ENCODE data around the gene HABP2. TPM values are rescaled to one million over a fixed set of nuclear protein-coding genes. Genes with fewer than 3 reads are reported as not detected.

The HABP2 gene
- total RNA-seq, 1 experiment from 2014 or later, result 0.09 TPM

DNA sequence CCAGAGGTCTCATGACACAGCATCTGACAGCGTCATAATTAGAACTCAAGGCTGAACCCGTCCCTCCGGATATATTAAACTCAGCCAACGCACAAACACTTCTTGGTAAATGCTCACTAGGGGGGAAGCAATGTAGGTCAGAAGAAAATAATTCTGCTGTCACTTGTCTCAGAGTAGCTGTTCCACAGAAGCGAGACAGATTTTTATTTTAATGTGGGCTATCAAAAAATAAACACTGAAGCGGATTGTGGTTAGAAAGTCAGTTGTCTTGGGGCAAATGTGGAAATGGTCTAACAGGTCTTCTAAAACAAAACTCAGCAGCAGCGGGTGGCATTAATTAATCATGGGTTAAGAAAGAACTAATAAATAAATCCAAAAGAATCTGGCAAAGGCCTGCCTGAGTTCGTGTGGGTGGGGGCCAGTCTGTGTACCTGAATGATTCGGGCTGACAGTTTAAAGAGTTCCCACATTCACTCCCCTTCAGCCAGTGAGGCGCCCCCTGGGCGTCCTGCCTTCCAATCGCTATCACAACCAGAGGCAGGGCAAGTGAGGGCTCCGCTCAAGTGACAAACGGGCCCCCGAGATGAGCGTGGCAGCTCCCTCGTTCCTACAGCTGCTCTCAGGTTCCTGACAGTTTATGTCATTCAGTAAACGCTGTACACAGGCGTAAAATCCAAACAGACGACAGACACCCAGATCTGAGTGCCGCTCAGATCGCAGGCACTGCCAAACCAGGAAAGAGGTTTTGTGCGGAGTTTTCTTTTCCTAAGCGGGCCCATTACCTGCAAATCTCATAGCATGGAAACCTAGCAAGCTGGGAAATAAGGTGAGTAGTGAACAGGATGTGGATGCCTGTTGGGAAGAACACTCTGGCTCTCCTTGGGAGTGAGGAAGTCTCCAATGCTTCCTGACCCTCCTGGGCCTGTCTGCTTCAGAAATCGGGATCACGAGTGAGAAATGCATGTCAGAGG is 58.1 kb downstream of the HABP2 start (continued):
- TF ChIP-seq, protein P1, sequence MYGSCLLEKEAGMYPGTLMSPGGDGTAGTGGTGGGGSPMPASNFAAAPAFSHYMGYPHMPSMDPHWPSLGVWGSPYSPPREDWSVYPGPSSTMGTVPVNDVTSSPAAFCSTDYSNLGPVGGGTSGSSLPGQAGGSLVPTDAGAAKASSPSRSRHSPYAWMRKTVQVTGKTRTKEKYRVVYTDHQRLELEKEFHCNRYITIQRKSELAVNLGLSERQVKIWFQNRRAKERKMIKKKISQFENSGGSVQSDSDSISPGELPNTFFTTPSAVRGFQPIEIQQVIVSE (CRISPR knock-in tag; IDR thresholded peaks at IDR 0.05; ENCODE audit: borderline replicate concordance), result no peak
- TF ChIP-seq, protein P2, sequence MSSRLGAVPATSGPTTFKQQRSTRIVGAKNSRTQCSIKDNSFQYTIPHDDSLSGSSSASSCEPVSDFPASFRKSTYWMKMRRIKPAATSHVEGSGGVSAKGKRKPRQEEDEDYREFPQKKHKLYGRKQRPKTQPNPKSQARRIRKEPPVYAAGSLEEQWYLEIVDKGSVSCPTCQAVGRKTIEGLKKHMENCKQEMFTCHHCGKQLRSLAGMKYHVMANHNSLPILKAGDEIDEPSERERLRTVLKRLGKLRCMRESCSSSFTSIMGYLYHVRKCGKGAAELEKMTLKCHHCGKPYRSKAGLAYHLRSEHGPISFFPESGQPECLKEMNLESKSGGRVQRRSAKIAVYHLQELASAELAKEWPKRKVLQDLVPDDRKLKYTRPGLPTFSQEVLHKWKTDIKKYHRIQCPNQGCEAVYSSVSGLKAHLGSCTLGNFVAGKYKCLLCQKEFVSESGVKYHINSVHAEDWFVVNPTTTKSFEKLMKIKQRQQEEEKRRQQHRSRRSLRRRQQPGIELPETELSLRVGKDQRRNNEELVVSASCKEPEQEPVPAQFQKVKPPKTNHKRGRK (CRISPR knock-in tag; IDR thresholded peaks at IDR 0.05; ENCODE audit: borderline replicate concordance), result no peak
- TF ChIP-seq ZNF263 (CRISPR knock-in tag; IDR thresholded peaks at IDR 0.05; ENCODE audit: low read depth) (no peak), ZNF671 (CRISPR knock-in tag; IDR thresholded peaks at IDR 0.05) (no peak), NFYB (CRISPR knock-in tag; conservative IDR thresholded peaks at IDR 0.05; ENCODE audit: low read depth) (no peak)
- TF ChIP-seq, protein P3, sequence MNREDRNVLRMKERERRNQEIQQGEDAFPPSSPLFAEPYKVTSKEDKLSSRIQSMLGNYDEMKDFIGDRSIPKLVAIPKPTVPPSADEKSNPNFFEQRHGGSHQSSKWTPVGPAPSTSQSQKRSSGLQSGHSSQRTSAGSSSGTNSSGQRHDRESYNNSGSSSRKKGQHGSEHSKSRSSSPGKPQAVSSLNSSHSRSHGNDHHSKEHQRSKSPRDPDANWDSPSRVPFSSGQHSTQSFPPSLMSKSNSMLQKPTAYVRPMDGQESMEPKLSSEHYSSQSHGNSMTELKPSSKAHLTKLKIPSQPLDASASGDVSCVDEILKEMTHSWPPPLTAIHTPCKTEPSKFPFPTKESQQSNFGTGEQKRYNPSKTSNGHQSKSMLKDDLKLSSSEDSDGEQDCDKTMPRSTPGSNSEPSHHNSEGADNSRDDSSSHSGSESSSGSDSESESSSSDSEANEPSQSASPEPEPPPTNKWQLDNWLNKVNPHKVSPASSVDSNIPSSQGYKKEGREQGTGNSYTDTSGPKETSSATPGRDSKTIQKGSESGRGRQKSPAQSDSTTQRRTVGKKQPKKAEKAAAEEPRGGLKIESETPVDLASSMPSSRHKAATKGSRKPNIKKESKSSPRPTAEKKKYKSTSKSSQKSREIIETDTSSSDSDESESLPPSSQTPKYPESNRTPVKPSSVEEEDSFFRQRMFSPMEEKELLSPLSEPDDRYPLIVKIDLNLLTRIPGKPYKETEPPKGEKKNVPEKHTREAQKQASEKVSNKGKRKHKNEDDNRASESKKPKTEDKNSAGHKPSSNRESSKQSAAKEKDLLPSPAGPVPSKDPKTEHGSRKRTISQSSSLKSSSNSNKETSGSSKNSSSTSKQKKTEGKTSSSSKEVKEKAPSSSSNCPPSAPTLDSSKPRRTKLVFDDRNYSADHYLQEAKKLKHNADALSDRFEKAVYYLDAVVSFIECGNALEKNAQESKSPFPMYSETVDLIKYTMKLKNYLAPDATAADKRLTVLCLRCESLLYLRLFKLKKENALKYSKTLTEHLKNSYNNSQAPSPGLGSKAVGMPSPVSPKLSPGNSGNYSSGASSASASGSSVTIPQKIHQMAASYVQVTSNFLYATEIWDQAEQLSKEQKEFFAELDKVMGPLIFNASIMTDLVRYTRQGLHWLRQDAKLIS (CRISPR knock-in tag; IDR thresholded peaks at IDR 0.05; ENCODE audit: borderline replicate concordance), result no peak
- TF ChIP-seq, protein P4, sequence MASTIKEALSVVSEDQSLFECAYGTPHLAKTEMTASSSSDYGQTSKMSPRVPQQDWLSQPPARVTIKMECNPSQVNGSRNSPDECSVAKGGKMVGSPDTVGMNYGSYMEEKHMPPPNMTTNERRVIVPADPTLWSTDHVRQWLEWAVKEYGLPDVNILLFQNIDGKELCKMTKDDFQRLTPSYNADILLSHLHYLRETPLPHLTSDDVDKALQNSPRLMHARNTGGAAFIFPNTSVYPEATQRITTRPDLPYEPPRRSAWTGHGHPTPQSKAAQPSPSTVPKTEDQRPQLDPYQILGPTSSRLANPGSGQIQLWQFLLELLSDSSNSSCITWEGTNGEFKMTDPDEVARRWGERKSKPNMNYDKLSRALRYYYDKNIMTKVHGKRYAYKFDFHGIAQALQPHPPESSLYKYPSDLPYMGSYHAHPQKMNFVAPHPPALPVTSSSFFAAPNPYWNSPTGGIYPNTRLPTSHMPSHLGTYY (CRISPR knock-in tag; IDR thresholded peaks at IDR 0.05), result no peak
- TF ChIP-seq, protein P5, sequence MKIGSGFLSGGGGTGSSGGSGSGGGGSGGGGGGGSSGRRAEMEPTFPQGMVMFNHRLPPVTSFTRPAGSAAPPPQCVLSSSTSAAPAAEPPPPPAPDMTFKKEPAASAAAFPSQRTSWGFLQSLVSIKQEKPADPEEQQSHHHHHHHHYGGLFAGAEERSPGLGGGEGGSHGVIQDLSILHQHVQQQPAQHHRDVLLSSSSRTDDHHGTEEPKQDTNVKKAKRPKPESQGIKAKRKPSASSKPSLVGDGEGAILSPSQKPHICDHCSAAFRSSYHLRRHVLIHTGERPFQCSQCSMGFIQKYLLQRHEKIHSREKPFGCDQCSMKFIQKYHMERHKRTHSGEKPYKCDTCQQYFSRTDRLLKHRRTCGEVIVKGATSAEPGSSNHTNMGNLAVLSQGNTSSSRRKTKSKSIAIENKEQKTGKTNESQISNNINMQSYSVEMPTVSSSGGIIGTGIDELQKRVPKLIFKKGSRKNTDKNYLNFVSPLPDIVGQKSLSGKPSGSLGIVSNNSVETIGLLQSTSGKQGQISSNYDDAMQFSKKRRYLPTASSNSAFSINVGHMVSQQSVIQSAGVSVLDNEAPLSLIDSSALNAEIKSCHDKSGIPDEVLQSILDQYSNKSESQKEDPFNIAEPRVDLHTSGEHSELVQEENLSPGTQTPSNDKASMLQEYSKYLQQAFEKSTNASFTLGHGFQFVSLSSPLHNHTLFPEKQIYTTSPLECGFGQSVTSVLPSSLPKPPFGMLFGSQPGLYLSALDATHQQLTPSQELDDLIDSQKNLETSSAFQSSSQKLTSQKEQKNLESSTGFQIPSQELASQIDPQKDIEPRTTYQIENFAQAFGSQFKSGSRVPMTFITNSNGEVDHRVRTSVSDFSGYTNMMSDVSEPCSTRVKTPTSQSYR (CRISPR knock-in tag; IDR thresholded peaks at IDR 0.05), result no peak

DNA sequence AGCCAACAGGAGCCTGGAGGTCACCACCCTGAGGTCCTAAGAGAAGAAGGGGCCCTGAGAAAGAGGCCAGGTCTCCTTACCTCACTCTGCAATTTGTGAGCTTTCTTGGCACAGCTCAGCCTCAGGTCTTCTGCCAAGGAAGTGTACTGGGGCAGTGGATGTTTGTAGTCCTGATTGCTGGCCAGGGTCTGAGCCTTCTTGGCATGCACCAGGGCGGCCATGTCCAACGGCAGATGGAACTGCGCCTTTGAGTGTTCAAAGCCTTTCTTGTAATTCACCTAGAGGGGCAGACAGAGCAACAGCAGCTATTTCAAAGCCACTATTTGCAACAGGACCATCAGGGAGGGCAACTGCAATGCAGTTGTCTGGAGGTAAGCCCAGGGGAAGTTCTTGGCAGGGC is 59.3 kb downstream of the HABP2 start:
- Mint-ChIP-seq H3K4me1 (peaks cover 66% of the 10 kb centered on the region), H3K27me3 (ENCODE audit: low read depth) (peaks cover 38% of the 10 kb centered on the region)
- CTCF ChIA-PET, result interaction anchor here (1.8 kb wide), 1 partner anchor 49 kb away, joined by 5 read pairs; no protein-coding TSS in a partner anchor
- no peak for TF ChIP-seq ZNF416 (CRISPR knock-in tag; IDR thresholded peaks at IDR 0.05)
- TF ChIP-seq SMAD4 (CRISPR knock-in tag; IDR thresholded peaks at IDR 0.05), result no peak
- TF ChIP-seq, protein P6, sequence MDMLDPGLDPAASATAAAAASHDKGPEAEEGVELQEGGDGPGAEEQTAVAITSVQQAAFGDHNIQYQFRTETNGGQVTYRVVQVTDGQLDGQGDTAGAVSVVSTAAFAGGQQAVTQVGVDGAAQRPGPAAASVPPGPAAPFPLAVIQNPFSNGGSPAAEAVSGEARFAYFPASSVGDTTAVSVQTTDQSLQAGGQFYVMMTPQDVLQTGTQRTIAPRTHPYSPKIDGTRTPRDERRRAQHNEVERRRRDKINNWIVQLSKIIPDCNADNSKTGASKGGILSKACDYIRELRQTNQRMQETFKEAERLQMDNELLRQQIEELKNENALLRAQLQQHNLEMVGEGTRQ (CRISPR knock-in tag; IDR thresholded peaks at IDR 0.05), result no peak
- TF ChIP-seq ZNF263 (CRISPR knock-in tag; IDR thresholded peaks at IDR 0.05; ENCODE audit: low read depth), result no peak
- no peak for TF ChIP-seq SOX15 (CRISPR knock-in tag; IDR thresholded peaks at IDR 0.05)
- TF ChIP-seq, protein P7, sequence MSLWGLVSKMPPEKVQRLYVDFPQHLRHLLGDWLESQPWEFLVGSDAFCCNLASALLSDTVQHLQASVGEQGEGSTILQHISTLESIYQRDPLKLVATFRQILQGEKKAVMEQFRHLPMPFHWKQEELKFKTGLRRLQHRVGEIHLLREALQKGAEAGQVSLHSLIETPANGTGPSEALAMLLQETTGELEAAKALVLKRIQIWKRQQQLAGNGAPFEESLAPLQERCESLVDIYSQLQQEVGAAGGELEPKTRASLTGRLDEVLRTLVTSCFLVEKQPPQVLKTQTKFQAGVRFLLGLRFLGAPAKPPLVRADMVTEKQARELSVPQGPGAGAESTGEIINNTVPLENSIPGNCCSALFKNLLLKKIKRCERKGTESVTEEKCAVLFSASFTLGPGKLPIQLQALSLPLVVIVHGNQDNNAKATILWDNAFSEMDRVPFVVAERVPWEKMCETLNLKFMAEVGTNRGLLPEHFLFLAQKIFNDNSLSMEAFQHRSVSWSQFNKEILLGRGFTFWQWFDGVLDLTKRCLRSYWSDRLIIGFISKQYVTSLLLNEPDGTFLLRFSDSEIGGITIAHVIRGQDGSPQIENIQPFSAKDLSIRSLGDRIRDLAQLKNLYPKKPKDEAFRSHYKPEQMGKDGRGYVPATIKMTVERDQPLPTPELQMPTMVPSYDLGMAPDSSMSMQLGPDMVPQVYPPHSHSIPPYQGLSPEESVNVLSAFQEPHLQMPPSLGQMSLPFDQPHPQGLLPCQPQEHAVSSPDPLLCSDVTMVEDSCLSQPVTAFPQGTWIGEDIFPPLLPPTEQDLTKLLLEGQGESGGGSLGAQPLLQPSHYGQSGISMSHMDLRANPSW (CRISPR knock-in tag; conservative IDR thresholded peaks at IDR 0.05; ENCODE audit: low read depth), result no peak
- no peak for TF ChIP-seq ZNF396 (CRISPR knock-in tag; IDR thresholded peaks at IDR 0.05; ENCODE audit: borderline replicate concordance)
- no peak for TF ChIP-seq GABPB1 (CRISPR knock-in tag; IDR thresholded peaks at IDR 0.05)
- TF ChIP-seq, protein P8, sequence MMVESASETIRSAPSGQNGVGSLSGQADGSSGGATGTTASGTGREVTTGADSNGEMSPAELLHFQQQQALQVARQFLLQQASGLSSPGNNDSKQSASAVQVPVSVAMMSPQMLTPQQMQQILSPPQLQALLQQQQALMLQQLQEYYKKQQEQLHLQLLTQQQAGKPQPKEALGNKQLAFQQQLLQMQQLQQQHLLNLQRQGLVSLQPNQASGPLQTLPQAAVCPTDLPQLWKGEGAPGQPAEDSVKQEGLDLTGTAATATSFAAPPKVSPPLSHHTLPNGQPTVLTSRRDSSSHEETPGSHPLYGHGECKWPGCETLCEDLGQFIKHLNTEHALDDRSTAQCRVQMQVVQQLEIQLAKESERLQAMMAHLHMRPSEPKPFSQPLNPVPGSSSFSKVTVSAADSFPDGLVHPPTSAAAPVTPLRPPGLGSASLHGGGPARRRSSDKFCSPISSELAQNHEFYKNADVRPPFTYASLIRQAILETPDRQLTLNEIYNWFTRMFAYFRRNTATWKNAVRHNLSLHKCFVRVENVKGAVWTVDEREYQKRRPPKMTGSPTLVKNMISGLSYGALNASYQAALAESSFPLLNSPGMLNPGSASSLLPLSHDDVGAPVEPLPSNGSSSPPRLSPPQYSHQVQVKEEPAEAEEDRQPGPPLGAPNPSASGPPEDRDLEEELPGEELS (CRISPR knock-in tag; IDR thresholded peaks at IDR 0.05), result no peak
- TF ChIP-seq NFE2L1 (CRISPR knock-in tag; IDR thresholded peaks at IDR 0.05), result no peak
- TF ChIP-seq NR3C1 (CRISPR knock-in tag; conservative IDR thresholded peaks at IDR 0.05; ENCODE audit: low read depth), result no peak

More for the DNA sequence above, 59.3 kb downstream of the HABP2 start:
- no peaks in the 10 kb centered on the region for H3K9me3 Mint-ChIP-seq
- H3K4me3 Mint-ChIP-seq, result no peak overlapping the region
- POLR2A ChIA-PET, result no interaction called here
- ATAC-seq (no peak), DNase-seq (ENCODE audit: low spot score) (no peak)
- H3K27ac Mint-ChIP-seq, result no peak overlapping the region
- no peaks in the 10 kb centered on the region for H3K36me3 Mint-ChIP-seq

All from WTC11 (cell line).